Sigmoid colon (tissue), 7 donors: ENCODE data around the gene MRPL18. TPM values are rescaled to one million over a fixed set of nuclear protein-coding genes. Genes with fewer than 3 reads are reported as not detected.

Experiments used
- DNase-seq: peaks from one replicate; pipeline ENCODE4 v3.0.0-alpha.2; 2019
- H3K27ac ChIP-seq, 4 donors: fragments of 200-600 bp; sonication (generic); one replicate each; pipeline ENCODE4 v1.5.1; 2016 to 2019; ENCODE audit warnings: mild to moderate bottlenecking in 1 of 4
- H3K27me3 ChIP-seq, 3 donors: fragments of 200-600 bp; sonication (generic); one replicate each; pipeline ENCODE4 v1.5.1; 2019; ENCODE audit warnings: mild to moderate bottlenecking in 1 of 3
- H3K36me3 ChIP-seq, 4 donors: fragments of 200-600 bp; sonication (generic); one replicate each; pipeline ENCODE4 v1.5.1; 2016 to 2019
- H3K4me1 ChIP-seq, 4 donors: fragments of 200-600 bp; sonication (generic); one replicate each; pipeline ENCODE4 v1.5.1; 2017 to 2019
- H3K4me3 ChIP-seq, 4 donors: fragments of 200-600 bp; sonication (generic); one replicate each; pipeline ENCODE4 v1.5.1; 2017 to 2019; ENCODE audit warnings: mild to moderate bottlenecking in 2 of 4, moderate library complexity in 1 of 4
- H3K9me3 ChIP-seq, 4 donors: fragments of 200-600 bp in 3 of 4; sonication (generic) in 3 of 4; one replicate each; pipeline versions ENCODE4 v1.5.1 to v1.6.1; 2013 to 2019
- CTCF ChIP-seq, 4 experiments: fragments of 450-650 bp in 3 of 4; fragments of 200-600 bp in 1 of 4; IDR thresholded peaks; one replicate each; pipeline ENCODE4 v1.5.1; 2016 to 2019; ENCODE audit warnings: antibody characterized with exemption in 4 of 4, mild to moderate bottlenecking in 3 of 4, moderate library complexity in 2 of 4
- EP300 ChIP-seq, 4 donors: sonication (generic); formaldehyde crosslinking; IDR thresholded peaks; one replicate each; pipeline ENCODE4 v1.6.1; 2017; ENCODE audit warnings: antibody characterized with exemption in 4 of 4
- POLR2A ChIP-seq, 2 donors: fragments of 450-650 bp; IDR thresholded peaks; one replicate each; pipeline ENCODE4 v1.6.1; 2016; ENCODE audit warnings: antibody characterized with exemption in 2 of 2, mild to moderate bottlenecking in 2 of 2, moderate library complexity in 2 of 2
- POLR2AphosphoS5 ChIP-seq, 4 donors: sonication (generic); formaldehyde crosslinking; IDR thresholded peaks; one replicate each; pipeline ENCODE4 v1.6.1; 2017; ENCODE audit warnings: antibody characterized with exemption in 4 of 4
- WGBS, 2 donors: extraction: QIAGEN DNeasy Blood & Tissue Kit; methylation state at CpG; one replicate each; pipeline ENCODE4 v1.1.7; 2013; 5-methylcytosine and 5-hydroxymethylcytosine counted together
- intact Hi-C: fragments of 100-400 bp; cut with DNase I; formaldehyde crosslinking; loops from one replicate; pipeline ENCODE4 v1.15.1; 2023
- polyA plus RNA-seq, 3 donors: library from polyadenylated mRNA; stranded (reverse); fragments of 200-250 nt; gene quantifications; one replicate each; pipeline ENCODE4 v1.2.3, GENCODE V29; 2013
- total RNA-seq, 4 donors: library from RNA; depleted of rRNA; stranded (reverse); fragments of >200 nt; gene quantifications; one replicate each; pipeline ENCODE4 v1.1.0, GENCODE V29; 2016
- donor health status: healthy with polysubstance abuse.
- donor health status: Bipolar disorder and iron deficiency.
- donor health status: healthy.

The MRPL18 gene
- total and polyA plus RNA-seq, 7 donors = 61.6 to 115 (median 92.0) TPM

- 43 to 46% methylated on average over 1 of the region's 1 CpG for WGBS, 2 donors
- Histone ChIP-seq H3K36me3 (peaks cover 4 to 56% (median 39%) of the 10 kb centered on the region in 4 donors), H3K27me3 (no peaks in the 10 kb centered on the region), H3K27ac (no peak overlapping the region), H3K4me1 (peaks cover 0 to 19% (median 15%) of the 10 kb centered on the region in 4 donors), H3K4me3 (no peak overlapping the region), H3K9me3 (no peaks in the 10 kb centered on the region)
- no peak for DNase-seq
- intact Hi-C loops = no loop called here
- TF ChIP-seq POLR2A (IDR thresholded peaks at IDR 0.05) = no peak
- TF ChIP-seq CTCF (IDR thresholded peaks at IDR 0.05) = no peak
- TF ChIP-seq EP300 (IDR thresholded peaks at IDR 0.05) = no peak
- TF ChIP-seq POLR2AphosphoS5 (IDR thresholded peaks at IDR 0.05) = no peak
Measured at GRCh38 chr6:159797554-159797953, 7.3 kb downstream of the MRPL18 start.

GRCh38 chr6:159800141-159800865, 10.0 kb downstream of the MRPL18 start, which contains the start of gene PNLDC1:
Gene PNLDC1, plus strand, starts transcription at chr6:159800276. Its CDS starts 32 bp downstream, at chr6:159800308.
- Histone ChIP-seq H3K9me3 (no peaks in the 10 kb centered on the region), H3K27ac (no peak within 1 kb of the TSS), H3K4me1 (no peaks in the 10 kb centered on the region), H3K36me3 (peaks cover 0 to 42% (median 31%) of the 10 kb centered on the region in 4 donors), H3K27me3 (no peaks in the 10 kb centered on the region), H3K4me3 (no peak within 1 kb of the TSS)
- DNase-seq = no peak
- 93 to 94% methylated on average over 50 of the region's 50 CpGs for WGBS, 2 donors
- TF ChIP-seq EP300 (IDR thresholded peaks at IDR 0.05) = no peak
- TF ChIP-seq CTCF (IDR thresholded peaks at IDR 0.05) = no peak
- intact Hi-C loops = no loop called here

- 57 to 86% methylated on average over 8 of the region's 8 CpGs for WGBS, 2 donors
- no peak overlapping the region for H3K4me3 ChIP-seq
- DNase-seq = no peak
- no peak overlapping the region for H3K27ac ChIP-seq
- TF ChIP-seq POLR2AphosphoS5 (IDR thresholded peaks at IDR 0.05) (no peak), EP300 (IDR thresholded peaks at IDR 0.05) (no peak), POLR2A (IDR thresholded peaks at IDR 0.05) (no peak), CTCF (IDR thresholded peaks at IDR 0.05) (no peak)
- H3K9me3 ChIP-seq = no peaks in the 10 kb centered on the region
- H3K4me1 ChIP-seq = no peaks in the 10 kb centered on the region
- H3K27me3 ChIP-seq = no peaks in the 10 kb centered on the region
- intact Hi-C loops = no loop called here
- peaks cover 0 to 38% (median 25%) of the 10 kb centered on the region in 4 donors for H3K36me3 ChIP-seq
Measured at GRCh38 chr6:159801935-159802334, 11.7 kb downstream of the MRPL18 start.

GRCh38 chr6:159804504-159804903, 14.2 kb downstream of the MRPL18 start:
- Histone ChIP-seq H3K27me3 (no peaks in the 10 kb centered on the region), H3K27ac (no peak overlapping the region), H3K4me3 (no peak overlapping the region), H3K9me3 (no peaks in the 10 kb centered on the region), H3K4me1 (no peaks in the 10 kb centered on the region), H3K36me3 (peaks cover 0 to 12% (median 3%) of the 10 kb centered on the region in 4 donors)
- no peak for TF ChIP-seq EP300 (IDR thresholded peaks at IDR 0.05)
- no peak for TF ChIP-seq CTCF (IDR thresholded peaks at IDR 0.05)
- TF ChIP-seq POLR2AphosphoS5 (IDR thresholded peaks at IDR 0.05) = no peak
- TF ChIP-seq POLR2A (IDR thresholded peaks at IDR 0.05) = no peak
- no peak for DNase-seq
- intact Hi-C loops = no loop called here
- WGBS, 2 donors = 23 to 68% methylated on average over 10 of the region's 10 CpGs
